HCT116 (cell line): ENCODE measurements around the gene ZBBX. TPM values are rescaled to one million over a fixed set of nuclear protein-coding genes. Genes with fewer than 3 reads are reported as not detected.

Experiments used
- ATAC-seq: fragments of 200-7000 bp; cut with Tn5 transposase; 2 replicates; pipeline ENCODE4 v1.9.1; 2020; ENCODE audit warnings: mild to moderate bottlenecking, moderate library complexity
- BruUV-seq: library from RNA; stranded (reverse); fragments of 400-500 nt; replicated peaks from 2 replicates; lab custom pipeline; 2021; lab: Mats Ljungman, UMichigan
- CTCF ChIA-PET: fragments of 300-600 bp; sonication (Branson Sonifier 250); formaldehyde crosslinking; loops from one replicate; lab custom pipeline; 2021; ENCODE audit warnings: antibody characterized with exemption; lab: Charles Lee
- POLR2A ChIA-PET: fragments of 300-600, 350-600 bp; sonication (Branson Sonifier 250); formaldehyde crosslinking; loops from one replicate; lab custom pipeline; 2021; ENCODE audit warnings: antibody characterized with exemption; lab: Charles Lee
- RAD21 ChIA-PET, 2 experiments: fragments of 300-600 bp; sonication (Branson Sonifier 250); formaldehyde crosslinking; loops; one replicate each; lab custom pipeline; 2023; ENCODE audit warnings: low total read pairs in 2 of 2; ENCODE audit not compliant: uncharacterized antibody in 2 of 2, unreplicated experiment in 2 of 2, low non-redundant PET in 1 of 2; lab: Charles Lee
- DNase-seq: peaks from one replicate; pipeline ENCODE4 v3.0.0-alpha.2; 2010; ENCODE audit warnings: low read depth, low spot score
- H2AFZ ChIP-seq: fragments of 200-600 bp; shearing (Covaris generic), sonication (generic); 2 replicates; pipeline ENCODE4 v1.6.1; 2017; ENCODE audit warnings: low read depth, mixed run types, mixed read lengths, antibody characterized with exemption, low read length; ENCODE audit not compliant: poor library complexity, severe bottlenecking
- H3K27ac ChIP-seq: 2 replicates; pipeline ENCODE4 v1.5.1; 2012; ENCODE audit warnings: low read depth, low read length
- H3K27me3 ChIP-seq: fragments of 200-600 bp; sonication (generic); 2 replicates; pipeline ENCODE4 v1.6.1; 2016; ENCODE audit warnings: mixed run types, low read length, mixed read lengths; ENCODE audit not compliant: insufficient read depth
- H3K36me3 ChIP-seq, 2 experiments: fragments of 200-500 bp in 1 of 2; fragments of 200-600 bp in 1 of 2; sonication (Bioruptor generic) in 1 of 2; sonication (generic) in 1 of 2; 2 replicates each; pipeline versions ENCODE4 v1.5.1 to v1.6.1; 2014 to 2016; ENCODE audit warnings: low read length in 2 of 2, inconsistent platforms in 1 of 2, mixed read lengths in 1 of 2, mixed run types in 1 of 2; ENCODE audit not compliant: insufficient read depth in 2 of 2, control insufficient read depth in 1 of 2
- H3K4me1 ChIP-seq, 2 experiments: fragments of 200-600 bp in 1 of 2; sonication (generic) in 1 of 2; 2 replicates each; pipeline versions ENCODE4 v1.5.1 to v1.6.1; 2012 to 2017; ENCODE audit warnings: low read length in 2 of 2, inconsistent platforms in 1 of 2, mild to moderate bottlenecking in 1 of 2, mixed read lengths in 1 of 2, mixed run types in 1 of 2, moderate library complexity in 1 of 2; ENCODE audit not compliant: insufficient read depth in 2 of 2, control insufficient read depth in 1 of 2
- H3K4me2 ChIP-seq: fragments of 200-600 bp; sonication (generic); 2 replicates; pipeline ENCODE4 v1.6.1; 2017; ENCODE audit warnings: mixed run types, low read length, mixed read lengths
- H3K4me3 ChIP-seq, 2 experiments: fragments of 200-600 bp in 1 of 2; sonication (generic) in 1 of 2; replicated peaks in 1 of 2; 2 replicates each; pipeline ENCODE4 v1.5.1; 2011 to 2016; ENCODE audit warnings: low read length in 2 of 2, control low read depth in 1 of 2, low read depth in 1 of 2, mild to moderate bottlenecking in 1 of 2, mixed read lengths in 1 of 2, mixed run types in 1 of 2
- H3K79me2 ChIP-seq: fragments of 200-600 bp; sonication (generic); 2 replicates; pipeline ENCODE4 v1.6.1; 2017; ENCODE audit warnings: mild to moderate bottlenecking, mixed run types, low read length, moderate library complexity, mixed read lengths; ENCODE audit not compliant: insufficient read depth
- H3K9ac ChIP-seq: fragments of 200-600 bp; sonication (generic); 2 replicates; pipeline ENCODE4 v1.6.1; 2016; ENCODE audit warnings: low read length, mixed read lengths
- H3K9me2 ChIP-seq: fragments of 200-600 bp; sonication (generic), shearing (Covaris generic); 2 replicates; pipeline ENCODE4 v1.6.1; 2017; ENCODE audit warnings: mixed run types, mild to moderate bottlenecking, moderate library complexity; ENCODE audit not compliant: insufficient read depth
- H3K9me3 ChIP-seq, 2 experiments: fragments of 200-500 bp in 1 of 2; fragments of 200-600 bp in 1 of 2; sonication (Bioruptor generic) in 1 of 2; sonication (generic) in 1 of 2; 2 replicates each; pipeline ENCODE4 v1.6.1; 2014 to 2017; ENCODE audit warnings: low read length in 2 of 2, mixed read lengths in 2 of 2, inconsistent platforms in 1 of 2, low read depth in 1 of 2, mild to moderate bottlenecking in 1 of 2, mixed run types in 1 of 2, moderate library complexity in 1 of 2; ENCODE audit not compliant: control insufficient read depth in 1 of 2, insufficient read depth in 1 of 2
- H4K20me1 ChIP-seq: fragments of 200-600 bp; sonication (generic), shearing (Covaris generic); 2 replicates; pipeline ENCODE4 v1.6.1; 2017; ENCODE audit warnings: mixed run types, mild to moderate bottlenecking, moderate library complexity; ENCODE audit not compliant: insufficient read depth
- CBX3 ChIP-seq: IDR thresholded peaks from 2 replicates; pipeline ENCODE4 v1.6.1; 2012; ENCODE audit warnings: low read depth
- CTCF ChIP-seq, 3 experiments: fragments of 200-600 bp in 1 of 3; sonication (generic) in 1 of 3; IDR thresholded peaks in 2 of 3; conservative IDR thresholded peaks in 1 of 3; 2 replicates each; pipeline ENCODE4 v1.5.1; 2012 to 2017; ENCODE audit warnings: low read depth in 2 of 3, low read length in 2 of 3, antibody characterized with exemption in 1 of 3, borderline replicate concordance in 1 of 3, control low read depth in 1 of 3, mild to moderate bottlenecking in 1 of 3, mixed read lengths in 1 of 3, mixed run types in 1 of 3, moderate library complexity in 1 of 3; ENCODE audit not compliant: insufficient read depth in 1 of 3
- ELF1 ChIP-seq: IDR thresholded peaks from 2 replicates; pipeline ENCODE4 v1.6.1; 2012; ENCODE audit warnings: low read depth, borderline replicate concordance
- EZH2 ChIP-seq: fragments of 200-600 bp; sonication (generic); IDR thresholded peaks from 2 replicates; pipeline ENCODE4 v1.6.1; 2017; ENCODE audit warnings: antibody characterized with exemption, mixed run types
- EZH2phosphoT487 ChIP-seq: fragments of 200-600 bp; IDR thresholded peaks from 2 replicates; pipeline ENCODE4 v1.6.1; 2018; ENCODE audit warnings: antibody characterized with exemption, borderline replicate concordance
- JUND ChIP-seq: IDR thresholded peaks from 2 replicates; pipeline ENCODE4 v1.6.1; 2012
- POLR2A ChIP-seq: IDR thresholded peaks from 2 replicates; pipeline ENCODE4 v1.7.0; 2011; ENCODE audit warnings: borderline replicate concordance; ENCODE audit not compliant: insufficient read depth, insufficient read length; ENCODE audit errors: extremely low read depth
- POLR2AphosphoS5 ChIP-seq: IDR thresholded peaks from 2 replicates; pipeline ENCODE4 v1.6.1; 2011; ENCODE audit warnings: mild to moderate bottlenecking, low read depth, low read length, moderate library complexity
- RAD21 ChIP-seq: IDR thresholded peaks from 2 replicates; pipeline ENCODE4 v1.6.1; 2012; ENCODE audit warnings: low read depth, mild to moderate bottlenecking
- REST ChIP-seq: IDR thresholded peaks from 2 replicates; pipeline ENCODE4 v1.6.1; 2012; ENCODE audit warnings: low read depth
- SRF ChIP-seq: IDR thresholded peaks from 2 replicates; pipeline ENCODE4 v1.6.1; 2012; ENCODE audit warnings: low read depth
- TCF7L2 ChIP-seq: IDR thresholded peaks from 2 replicates; pipeline ENCODE4 v1.7.0; 2011; ENCODE audit warnings: borderline replicate concordance, inconsistent platforms; ENCODE audit not compliant: insufficient read depth, insufficient read length; ENCODE audit errors: extremely low read depth
- ZNF274 ChIP-seq: fragments of 200-500 bp; sonication (Bioruptor generic); IDR thresholded peaks from 2 replicates; pipeline ENCODE4 v1.6.1; 2014; ENCODE audit warnings: mild to moderate bottlenecking, low read depth, low read length, inconsistent platforms
- intact Hi-C: fragments of 100-400 bp; cut with micrococcal nuclease; formaldehyde crosslinking; loops from 2 replicates; pipeline ENCODE4 v1.10.0; 2022
- total RNA-seq: library from RNA; stranded (reverse); gene quantifications from one replicate; pipeline ENCODE4 v1.2.1, GENCODE V29; 2021; ENCODE audit not compliant: unreplicated experiment
- TF ChIP-seq, protein P1 (sequence below): IDR thresholded peaks from 2 replicates; pipeline ENCODE4 v1.6.1; 2011; ENCODE audit warnings: mild to moderate bottlenecking, low read length, moderate library complexity; ENCODE audit not compliant: insufficient replicate concordance; ENCODE audit errors: extremely low read depth

Gene ZBBX
- total RNA-seq, 1 experiment from 2014 or later, result 0.81 TPM

DNA sequence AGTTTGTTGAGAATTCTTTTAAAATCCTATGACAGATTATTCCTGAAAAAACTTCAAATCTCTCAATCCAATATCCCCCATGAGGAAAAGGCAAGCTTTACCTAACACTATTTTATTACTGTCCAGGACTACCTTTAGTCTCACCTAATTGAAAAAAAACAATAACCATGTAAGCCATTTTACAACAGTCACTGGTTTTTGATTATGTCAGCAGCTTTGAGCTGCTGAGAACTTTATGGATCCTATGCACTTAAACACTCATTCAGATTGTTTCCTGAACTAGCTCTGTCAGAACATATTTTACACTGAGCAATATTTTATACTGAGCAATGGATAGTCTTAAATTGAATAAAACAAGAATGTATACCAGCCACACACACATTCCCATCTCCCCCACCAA is 79.9 kb downstream of the ZBBX start:
- TF ChIP-seq ZNF274 (no peak), POLR2A (no peak)
- ChIA-PET POLR2A (no interaction called here), CTCF (no interaction called here), RAD21 (no interaction called here)
- H3K4me1 ChIP-seq, result peaks cover 3 to 16% of the 10 kb centered on the region in 2 experiments; a peak in 3 of 4 replicates
- no peak overlapping the region for H3K9ac ChIP-seq
- H3K4me3 ChIP-seq, result no peak overlapping the region
- no peak overlapping the region for H3K4me2 ChIP-seq
- no peaks in the 10 kb centered on the region for H3K36me3 ChIP-seq
- no peak overlapping the region for H2AFZ ChIP-seq
- no peaks in the 10 kb centered on the region for H3K27me3 ChIP-seq
- no peaks in the 10 kb centered on the region for H3K9me3 ChIP-seq
- BruUV-seq, result no TSS peak
- H4K20me1 ChIP-seq, result no peaks in the 10 kb centered on the region
- intact Hi-C loops, result no loop called here
- no peaks in the 10 kb centered on the region for H3K79me2 ChIP-seq
- H3K27ac ChIP-seq, result no peak overlapping the region
- H3K9me2 ChIP-seq, result no peaks in the 10 kb centered on the region
- ATAC-seq (no peak), DNase-seq (no peak)

- no peak overlapping the region for H2AFZ ChIP-seq
- H3K9me3 ChIP-seq, result no peaks in the 10 kb centered on the region
- DNase-seq (no peak), ATAC-seq (no peak)
- H3K27ac ChIP-seq, result no peak overlapping the region
- ChIA-PET RAD21 (no interaction called here), POLR2A (no interaction called here), CTCF (no interaction called here)
- no TSS peak for BruUV-seq
- H3K9ac ChIP-seq, result no peak overlapping the region
- intact Hi-C loops, result no loop called here
- H3K79me2 ChIP-seq, result no peaks in the 10 kb centered on the region
- H4K20me1 ChIP-seq, result no peaks in the 10 kb centered on the region
- H3K9me2 ChIP-seq, result no peaks in the 10 kb centered on the region
- TF ChIP-seq JUND (no peak), TCF7L2 (no peak), EZH2 (no peak), ELF1 (no peak), CTCF (IDR thresholded peaks at IDR 0.05 in 2 of 3, conservative IDR thresholded peaks at IDR 0.05 in 1 of 3; ENCODE audit: borderline replicate concordance in 1 of 3, insufficient read depth in 1 of 3, low read depth in 2 of 3, low read length in 2 of 3) (no peak), SRF (no peak), CBX3 (no peak), EZH2phosphoT487 (no peak), REST (no peak), RAD21 (no peak), POLR2AphosphoS5 (no peak)
- TF ChIP-seq, protein P1, sequence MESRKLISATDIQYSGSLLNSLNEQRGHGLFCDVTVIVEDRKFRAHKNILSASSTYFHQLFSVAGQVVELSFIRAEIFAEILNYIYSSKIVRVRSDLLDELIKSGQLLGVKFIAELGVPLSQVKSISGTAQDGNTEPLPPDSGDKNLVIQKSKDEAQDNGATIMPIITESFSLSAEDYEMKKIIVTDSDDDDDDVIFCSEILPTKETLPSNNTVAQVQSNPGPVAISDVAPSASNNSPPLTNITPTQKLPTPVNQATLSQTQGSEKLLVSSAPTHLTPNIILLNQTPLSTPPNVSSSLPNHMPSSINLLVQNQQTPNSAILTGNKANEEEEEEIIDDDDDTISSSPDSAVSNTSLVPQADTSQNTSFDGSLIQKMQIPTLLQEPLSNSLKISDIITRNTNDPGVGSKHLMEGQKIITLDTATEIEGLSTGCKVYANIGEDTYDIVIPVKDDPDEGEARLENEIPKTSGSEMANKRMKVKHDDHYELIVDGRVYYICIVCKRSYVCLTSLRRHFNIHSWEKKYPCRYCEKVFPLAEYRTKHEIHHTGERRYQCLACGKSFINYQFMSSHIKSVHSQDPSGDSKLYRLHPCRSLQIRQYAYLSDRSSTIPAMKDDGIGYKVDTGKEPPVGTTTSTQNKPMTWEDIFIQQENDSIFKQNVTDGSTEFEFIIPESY, result no peak
- no peaks in the 10 kb centered on the region for H3K27me3 ChIP-seq
- no peak overlapping the region for H3K4me2 ChIP-seq
- no peak overlapping the region for H3K4me3 ChIP-seq
- H3K4me1 ChIP-seq, result no peaks in the 10 kb centered on the region
- H3K36me3 ChIP-seq, result no peaks in the 10 kb centered on the region
Measured at GRCh38 chr3:167289435-167289834, 90.7 kb downstream of the ZBBX start.
